Endothelial cell of umbilical vein (primary cell): ENCODE measurements around the gene CENPQ. TPM values are rescaled to one million over a fixed set of nuclear protein-coding genes. Genes with fewer than 3 reads are reported as not detected.

Source experiments
- BruUV-seq: library from RNA; stranded (reverse); fragments of 400-500 nt; replicated peaks from 2 replicates; lab custom pipeline; 2021; lab: Mats Ljungman, UMichigan
- CTCF ChIA-PET: fragments of 300-600, 350-600 bp; sonication (Branson Sonifier 250); formaldehyde crosslinking; loops from one replicate; lab custom pipeline; 2021; ENCODE audit warnings: antibody characterized with exemption, inconsistent platforms; lab: Charles Lee
- POLR2A ChIA-PET: fragments of 300-600, 350-600 bp; sonication (Branson Sonifier 250); formaldehyde crosslinking; loops from one replicate; lab custom pipeline; 2021; ENCODE audit warnings: antibody characterized with exemption, inconsistent platforms; lab: Charles Lee
- DNase-seq: peaks from one replicate; pipeline ENCODE4 v3.0.0-alpha.2; 2011; ENCODE audit warnings: low read depth, low spot score
- FAIRE-seq: peaks from 2 replicates; lab custom pipeline; 2011; peaks lifted over from hg19 to GRCh38; lab: Jason Lieb, UNC
- H2AFZ ChIP-seq: 2 replicates; pipeline ENCODE4 v1.6.0; 2012; ENCODE audit warnings: low read depth, low read length, control low read depth, inconsistent platforms
- H3K27ac ChIP-seq: 2 replicates; pipeline ENCODE4 v1.5.1; 2011; ENCODE audit warnings: low read depth, mild to moderate bottlenecking, control low read depth, low read length, moderate library complexity; ENCODE audit not compliant: insufficient read depth
- H3K27me3 ChIP-seq, 2 experiments: 2 replicates each; pipeline versions ENCODE4 v1.6.0 to v1.6.1; 2011; ENCODE audit warnings: low read length in 2 of 2, mixed read lengths in 1 of 2; ENCODE audit not compliant: control insufficient read depth in 2 of 2, insufficient read depth in 2 of 2
- H3K36me3 ChIP-seq, 2 experiments: 2 replicates in 1 of 2; 3 replicates in 1 of 2; pipeline ENCODE4 v1.5.1; 2011; ENCODE audit warnings: low read length in 2 of 2, mild to moderate bottlenecking in 1 of 2, moderate library complexity in 1 of 2; ENCODE audit not compliant: control insufficient read depth in 2 of 2, insufficient read depth in 2 of 2; ENCODE audit errors: extremely low read depth in 1 of 2
- H3K4me1 ChIP-seq: 3 replicates; pipeline ENCODE4 v1.5.1; 2011; ENCODE audit warnings: mild to moderate bottlenecking, low read length; ENCODE audit not compliant: control insufficient read depth, insufficient read depth; ENCODE audit errors: extremely low read depth
- H3K4me2 ChIP-seq: 2 replicates; pipeline ENCODE4 v1.6.1; 2011; ENCODE audit warnings: low read length, control low read depth, mixed read lengths; ENCODE audit not compliant: insufficient read depth
- H3K4me3 ChIP-seq, 3 experiments: fragments of 200-600 bp in 1 of 3; sonication (generic), shearing (Covaris generic) in 1 of 3; replicated peaks in 1 of 3; 2 replicates each; pipeline ENCODE4 v1.5.1; 2011 to 2016; ENCODE audit warnings: control low read depth in 3 of 3, low read length in 3 of 3, mild to moderate bottlenecking in 2 of 3, inconsistent platforms in 1 of 3, low read depth in 1 of 3, moderate library complexity in 1 of 3; ENCODE audit not compliant: insufficient read depth in 1 of 3
- H3K79me2 ChIP-seq: 2 replicates; pipeline ENCODE4 v1.6.0; 2012; ENCODE audit warnings: low read length, inconsistent platforms; ENCODE audit not compliant: control insufficient read depth, insufficient read depth
- H3K9ac ChIP-seq: replicated peaks from 2 replicates; pipeline ENCODE3; 2011; ENCODE audit warnings: low read length, control low read depth; ENCODE audit not compliant: insufficient read depth; ENCODE audit errors: extremely low read depth
- H3K9me1 ChIP-seq: replicated peaks from 3 replicates; pipeline ENCODE4 v1.6.0; 2011; ENCODE audit warnings: mild to moderate bottlenecking, low read length; ENCODE audit not compliant: control insufficient read depth, insufficient read depth; ENCODE audit errors: extremely low read depth
- H3K9me3 ChIP-seq: replicated peaks from 2 replicates; pipeline ENCODE4 v1.5.1; 2012; ENCODE audit warnings: low read length, inconsistent platforms; ENCODE audit not compliant: control insufficient read depth, insufficient read depth
- H4K20me1 ChIP-seq: replicated peaks from 2 replicates; pipeline ENCODE3; 2011; ENCODE audit warnings: mild to moderate bottlenecking, low read length; ENCODE audit not compliant: control insufficient read depth, insufficient read depth; ENCODE audit errors: extremely low read depth
- EZH2 ChIP-seq: IDR thresholded peaks from 2 replicates; pipeline ENCODE4 v1.6.1; 2012; ENCODE audit warnings: borderline replicate concordance, low read depth, mild to moderate bottlenecking, moderate library complexity, low read length, inconsistent platforms; ENCODE audit not compliant: severe bottlenecking
- FOS ChIP-seq: IDR thresholded peaks from 2 replicates; pipeline ENCODE4 v1.6.1; 2011; ENCODE audit warnings: mild to moderate bottlenecking, low read length, moderate library complexity, borderline replicate concordance; ENCODE audit not compliant: insufficient read depth
- JUN ChIP-seq: IDR thresholded peaks from 2 replicates; pipeline ENCODE4 v1.6.1; 2011; ENCODE audit warnings: borderline replicate concordance, low read depth; ENCODE audit not compliant: insufficient read length, insufficient read depth
- MYC ChIP-seq: IDR thresholded peaks from one replicate; pipeline ENCODE4 v1.6.1; 2011; ENCODE audit warnings: mild to moderate bottlenecking, low read depth, low read length
- POLR2A ChIP-seq: IDR thresholded peaks from 2 replicates; pipeline ENCODE4 v1.6.1; 2012; ENCODE audit warnings: low read depth, mild to moderate bottlenecking, control low read depth, low read length
- dilution Hi-C: fragments of 300-500 bp; cut with MboI; formaldehyde crosslinking; loops from one replicate; pipeline ENCODE4 v1.15.0; 2019; ENCODE audit warnings: low sequenced_read_pairs; ENCODE audit not compliant: extremely low pct_ligation_motif_present
- intact Hi-C: fragments of 100-400 bp; cut with micrococcal nuclease; formaldehyde crosslinking; loops from one replicate; pipeline ENCODE4 v1.10.0; 2022
- polyA plus RNA-seq, 4 experiments: library from polyadenylated mRNA; depleted of rRNA in 3 of 4; stranded (reverse) in 3 of 4; unstranded in 1 of 4; fragments of >200 nt; gene quantifications; 2 replicates each; pipeline versions ENCODE4 v1.2.1 to v1.2.3, GENCODE V29; 2011 to 2012; ENCODE audit warnings: missing spikeins in 1 of 4
- total RNA-seq: library from RNA; stranded (reverse); gene quantifications from 2 replicates; pipeline ENCODE4 v1.2.3, GENCODE V29; 2021
- TF ChIP-seq, protein P1 (sequence below), 2 donors: IDR thresholded peaks; 1 replicate in 1 of 2; 2 replicates in 1 of 2; pipeline ENCODE4 v1.5.1; 2011; ENCODE audit warnings: low read length in 2 of 2, mild to moderate bottlenecking in 2 of 2, moderate library complexity in 2 of 2, control low read depth in 1 of 2, inconsistent platforms in 1 of 2, low read depth in 1 of 2; ENCODE audit not compliant: insufficient read depth in 1 of 2; ENCODE audit errors: extremely low read depth in 1 of 2
- TF ChIP-seq, protein P2 (sequence below): IDR thresholded peaks from 2 replicates; pipeline ENCODE4 v1.6.1; 2011; ENCODE audit not compliant: insufficient read depth, insufficient read length

Gene CENPQ
- total and polyA plus RNA-seq, 2 donors (not counting 3 experiments of a cell fraction or from before 2014, with no cell fraction given) = 3.3 to 8.0 TPM

DNA sequence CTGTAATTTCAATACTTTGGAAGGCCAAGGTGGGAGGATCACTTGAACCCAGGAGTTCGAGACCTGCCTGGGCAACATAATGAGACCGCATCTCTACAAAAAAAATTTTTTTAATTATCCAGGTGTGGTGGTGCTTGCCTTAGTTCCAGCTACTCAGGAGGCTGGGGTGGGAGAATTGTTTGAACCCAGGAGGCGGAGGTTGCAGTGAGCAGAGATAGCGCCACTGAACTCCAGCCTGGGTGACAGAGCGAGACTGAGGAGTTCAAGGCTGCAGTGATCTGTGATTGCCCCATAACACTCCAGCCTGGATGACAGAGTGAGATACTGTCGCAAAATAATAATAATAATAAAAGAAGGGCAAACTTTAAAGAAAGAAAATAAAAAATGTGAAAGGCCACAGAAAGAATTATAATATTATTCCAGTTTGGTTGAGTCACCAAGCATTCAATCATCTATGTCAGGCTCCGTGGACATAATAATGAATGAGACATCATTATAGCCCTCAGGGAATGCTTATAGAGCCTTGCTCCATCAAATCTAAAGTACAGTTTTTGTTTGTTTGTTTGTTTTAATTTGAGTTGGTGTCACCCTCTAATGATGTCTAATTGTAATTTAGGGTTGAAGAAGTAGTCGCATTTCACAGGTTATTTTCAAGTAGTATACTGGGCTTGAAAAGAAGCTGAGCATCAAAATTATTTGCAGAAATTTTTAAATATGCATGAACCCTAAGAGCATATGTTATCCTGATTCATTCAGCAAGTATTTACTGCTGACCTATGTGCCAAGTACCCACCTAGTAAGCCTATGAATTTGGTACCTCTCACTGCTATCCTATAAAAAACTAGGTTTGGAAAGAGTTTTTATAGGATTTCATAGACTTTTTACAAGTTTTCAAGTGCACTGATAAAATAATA is 51.7 kb downstream of the CENPQ start:
- FAIRE-seq (no peak), DNase-seq (no peak)
- no TSS peak for BruUV-seq
- no peaks in the 10 kb centered on the region for H3K4me1 ChIP-seq
- H3K27ac ChIP-seq = no peak overlapping the region
- H3K27me3 ChIP-seq = peaks cover 0 to 2% of the 10 kb centered on the region in 2 experiments
- no peak overlapping the region for H2AFZ ChIP-seq
- no peaks in the 10 kb centered on the region for H3K9me1 ChIP-seq
- ChIA-PET POLR2A (no interaction called here), CTCF (interaction anchor here (1.1 kb wide), 1 partner anchor 17 kb away, joined by 4 read pairs; no protein-coding TSS in a partner anchor)
- no peaks in the 10 kb centered on the region for H3K9me3 ChIP-seq
- H4K20me1 ChIP-seq = no peaks in the 10 kb centered on the region
- TF ChIP-seq POLR2A (no peak), EZH2 (no peak), FOS (no peak), JUN (no peak), MYC (no peak)
- TF ChIP-seq, protein P1, sequence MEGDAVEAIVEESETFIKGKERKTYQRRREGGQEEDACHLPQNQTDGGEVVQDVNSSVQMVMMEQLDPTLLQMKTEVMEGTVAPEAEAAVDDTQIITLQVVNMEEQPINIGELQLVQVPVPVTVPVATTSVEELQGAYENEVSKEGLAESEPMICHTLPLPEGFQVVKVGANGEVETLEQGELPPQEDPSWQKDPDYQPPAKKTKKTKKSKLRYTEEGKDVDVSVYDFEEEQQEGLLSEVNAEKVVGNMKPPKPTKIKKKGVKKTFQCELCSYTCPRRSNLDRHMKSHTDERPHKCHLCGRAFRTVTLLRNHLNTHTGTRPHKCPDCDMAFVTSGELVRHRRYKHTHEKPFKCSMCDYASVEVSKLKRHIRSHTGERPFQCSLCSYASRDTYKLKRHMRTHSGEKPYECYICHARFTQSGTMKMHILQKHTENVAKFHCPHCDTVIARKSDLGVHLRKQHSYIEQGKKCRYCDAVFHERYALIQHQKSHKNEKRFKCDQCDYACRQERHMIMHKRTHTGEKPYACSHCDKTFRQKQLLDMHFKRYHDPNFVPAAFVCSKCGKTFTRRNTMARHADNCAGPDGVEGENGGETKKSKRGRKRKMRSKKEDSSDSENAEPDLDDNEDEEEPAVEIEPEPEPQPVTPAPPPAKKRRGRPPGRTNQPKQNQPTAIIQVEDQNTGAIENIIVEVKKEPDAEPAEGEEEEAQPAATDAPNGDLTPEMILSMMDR (IDR thresholded peaks at IDR 0.05; ENCODE audit: extremely low read depth in 1 of 2, insufficient read depth in 1 of 2, low read depth in 1 of 2, low read length in 2 of 2) = no peak
- TF ChIP-seq, protein P2, sequence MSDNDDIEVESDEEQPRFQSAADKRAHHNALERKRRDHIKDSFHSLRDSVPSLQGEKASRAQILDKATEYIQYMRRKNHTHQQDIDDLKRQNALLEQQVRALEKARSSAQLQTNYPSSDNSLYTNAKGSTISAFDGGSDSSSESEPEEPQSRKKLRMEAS = no peak
- intact Hi-C loops (no loop called here), dilution Hi-C loops (no loop called here)
- H3K79me2 ChIP-seq = no peaks in the 10 kb centered on the region
- no peak overlapping the region for H3K9ac ChIP-seq
- H3K36me3 ChIP-seq = no peaks in the 10 kb centered on the region
- H3K4me2 ChIP-seq = no peak overlapping the region
- H3K4me3 ChIP-seq = no peak overlapping the region
